ENCODE measurements around the gene F2R.
A peak's percentile ranks its signal among the peaks of the same experiment; 100 is the strongest.
"Not testable (repeated sequence)": the region's sequence is repeated elsewhere in the genome, so short reads cannot be mapped to it uniquely, and the experiment has no call there.

Gene F2R

GRCh38 chr5:76715736-76716455, at the start of gene F2R:
F2R (plus strand) TSS chr5:76716126; CDS start chr5:76716308, 182 bp downstream.
- peak; percentile 86 for DNase-seq

- DNase-seq: no peak
These were observed 48.4 kb upstream of the F2R start for GRCh38 chr5:76667495-76667894.

- no peak for DNase-seq
These were observed 46.7 kb upstream of the F2R start for GRCh38 chr5:76669245-76669644.

GRCh38 chr5:76670508-76670907, 45.4 kb upstream of the F2R start:
- no peak for DNase-seq

- DNase-seq: no peak
These were observed 43.7 kb upstream of the F2R start for GRCh38 chr5:76672242-76672641.

- DNase-seq: no peak
These were observed 42.8 kb upstream of the F2R start for GRCh38 chr5:76673125-76673524.

GRCh38 chr5:76674330-76675066, 41.4 kb upstream of the F2R start:
- no peak for DNase-seq

GRCh38 chr5:76675364-76675763, 40.6 kb upstream of the F2R start:
- no peak for DNase-seq

- DNase-seq: no peak
These were observed 38.0 kb upstream of the F2R start for GRCh38 chr5:76677849-76678472.

GRCh38 chr5:76679231-76679630, 36.7 kb upstream of the F2R start:
- no peak for DNase-seq

- not testable (repeated sequence) for DNase-seq
These were observed 35.1 kb upstream of the F2R start for GRCh38 chr5:76680826-76681225.

- no peak for DNase-seq
These were observed 34.6 kb upstream of the F2R start for GRCh38 chr5:76681287-76681686.

GRCh38 chr5:76682387-76682786, 33.5 kb upstream of the F2R start:
- DNase-seq: no peak

- no peak for DNase-seq
These were observed 31.9 kb upstream of the F2R start for GRCh38 chr5:76683816-76684731.

- no peak for DNase-seq
These were observed 31.0 kb upstream of the F2R start for GRCh38 chr5:76684756-76685519.

- no peak for DNase-seq
These were observed 30.2 kb upstream of the F2R start for GRCh38 chr5:76685704-76686103.

GRCh38 chr5:76688212-76688611, 27.7 kb upstream of the F2R start:
- no peak for DNase-seq

- no peak for DNase-seq
These were observed 27.1 kb upstream of the F2R start for GRCh38 chr5:76688836-76689235.

- DNase-seq: no peak
These were observed 26.4 kb upstream of the F2R start for GRCh38 chr5:76689321-76690036.

- DNase-seq: no peak
These were observed 25.8 kb upstream of the F2R start for GRCh38 chr5:76690037-76690679.

Data from 8988T (cell line).